K562 (cell line): ENCODE data around the gene ABHD16A. TPM values are rescaled to one million over a fixed set of nuclear protein-coding genes. Genes with fewer than 3 reads are reported as not detected.

Source experiments
- ATAC-seq: fragments of 200-7000 bp; cut with Tn5 transposase; 3 replicates; pipeline ENCODE4 v1.9.1; 2020; ENCODE audit warnings: moderate library complexity
- BruUV-seq: library from RNA; stranded (reverse); fragments of 400-500 nt; replicated peaks from 2 replicates; lab custom pipeline; 2021; lab: Mats Ljungman, UMichigan
- CTCF ChIA-PET: fragments of 300-600 bp; formaldehyde crosslinking; extraction: SDS; loops from one replicate; lab custom pipeline; 2021; ENCODE audit warnings: low intra/inter-chr PET ratio; lab: Yijun Ruan, JAX
- POLR2A ChIA-PET: fragments of 300-600, 350-650 bp; sonication (Branson Sonifier 250); formaldehyde crosslinking; extraction: SDS; loops from one replicate; lab custom pipeline; 2021; ENCODE audit warnings: antibody characterized with exemption, inconsistent platforms; lab: Yijun Ruan, JAX
- DNase-seq, 4 experiments: peaks; one replicate each; pipeline versions ENCODE4 v3.0.0 to v3.0.0-alpha.2; 2011 to 2018; ENCODE audit warnings: low spot score in 3 of 4, mixed read lengths in 3 of 4; ENCODE audit errors: extremely low read depth in 1 of 4
- FAIRE-seq: peaks from 2 replicates; lab custom pipeline; 2011; peaks lifted over from hg19 to GRCh38; lab: Jason Lieb, UNC
- H2AFZ ChIP-seq: 2 replicates; pipeline ENCODE4 v1.6.0; 2011; ENCODE audit warnings: low read depth, low read length, control low read depth, inconsistent platforms
- H3K27ac ChIP-seq: fragments of 200-600 bp; 3 replicates; pipeline ENCODE4 v1.8.0; 2011; ENCODE audit warnings: low read depth, mild to moderate bottlenecking, control low read depth, inconsistent platforms, low read length, moderate library complexity, mixed read lengths; ENCODE audit errors: extremely low read depth
- H3K27me3 ChIP-seq, 2 experiments: fragments of 300-600 bp in 1 of 2; 2 replicates in 1 of 2; 3 replicates in 1 of 2; pipeline versions ENCODE4 v1.6.0 to v1.8.0; 2011; ENCODE audit warnings: inconsistent platforms in 2 of 2, low read length in 2 of 2, mild to moderate bottlenecking in 1 of 2, mixed read lengths in 1 of 2, moderate library complexity in 1 of 2; ENCODE audit not compliant: control insufficient read depth in 2 of 2, insufficient read depth in 2 of 2
- H3K36me3 ChIP-seq: fragments of 300-600 bp; 3 replicates; pipeline ENCODE4 v1.8.0; 2011; ENCODE audit warnings: mild to moderate bottlenecking, low read length, inconsistent platforms; ENCODE audit not compliant: control insufficient read depth, insufficient read depth
- H3K4me1 ChIP-seq, 2 experiments: fragments of 200-600 bp in 1 of 2; replicated peaks in 1 of 2; 2 replicates in 1 of 2; 3 replicates in 1 of 2; pipeline versions ENCODE4 v1.5.1 to v1.8.0; 2011; ENCODE audit warnings: inconsistent platforms in 2 of 2, low read length in 2 of 2, mild to moderate bottlenecking in 1 of 2, mixed read lengths in 1 of 2, moderate library complexity in 1 of 2; ENCODE audit not compliant: control insufficient read depth in 2 of 2, insufficient read depth in 2 of 2
- H3K4me2 ChIP-seq: 2 replicates; pipeline ENCODE4 v1.6.1; 2011; ENCODE audit warnings: low read length, control low read depth, inconsistent platforms, mixed read lengths; ENCODE audit not compliant: insufficient read depth
- H3K4me3 ChIP-seq: fragments of 200-600 bp; sonication (generic), shearing (Covaris generic); 2 replicates; pipeline ENCODE4 v1.5.1; 2016; ENCODE audit warnings: control low read depth, inconsistent platforms
- H3K79me2 ChIP-seq: fragments of 200-600 bp; 3 replicates; pipeline ENCODE4 v1.8.0; 2011; ENCODE audit warnings: low read length, inconsistent platforms; ENCODE audit not compliant: control insufficient read depth, insufficient read depth
- H3K9ac ChIP-seq, 2 experiments: 2 replicates each; pipeline versions ENCODE4 v1.6.0 to v1.6.1; 2011; ENCODE audit warnings: low read depth in 2 of 2, low read length in 2 of 2, control low read depth in 1 of 2, inconsistent platforms in 1 of 2, mild to moderate bottlenecking in 1 of 2, mixed read lengths in 1 of 2; ENCODE audit not compliant: insufficient read depth in 1 of 2
- H3K9me1 ChIP-seq: one replicate; pipeline ENCODE4 v1.6.0; 2011; ENCODE audit warnings: inconsistent platforms, mild to moderate bottlenecking, low read length, moderate library complexity; ENCODE audit not compliant: control insufficient read depth, insufficient read depth
- H3K9me3 ChIP-seq: replicated peaks from 2 replicates; pipeline ENCODE4 v1.5.1; 2011; ENCODE audit warnings: low read depth, low read length, inconsistent platforms; ENCODE audit not compliant: control insufficient read depth, insufficient read depth
- H4K20me1 ChIP-seq: replicated peaks from 2 replicates; pipeline ENCODE4 v1.6.1; 2011; ENCODE audit warnings: low read length, inconsistent platforms, mixed read lengths; ENCODE audit not compliant: control insufficient read depth, insufficient read depth
- ARNT ChIP-seq, 2 experiments: fragments of 450-650 bp; IDR thresholded peaks; 2 replicates each; pipeline ENCODE4 v1.6.1; 2016; ENCODE audit warnings: mild to moderate bottlenecking in 1 of 2
- BRF2 ChIP-seq: IDR thresholded peaks from 3 replicates; pipeline ENCODE4 v1.6.1; 2011; ENCODE audit warnings: borderline replicate concordance, mild to moderate bottlenecking; ENCODE audit not compliant: insufficient read length, insufficient read depth
- CAMTA2 ChIP-seq: fragments of 250-450 bp; sonication (Bioruptor Pico); conservative IDR thresholded peaks from 2 replicates; pipeline ENCODE4 v1.5.1; 2022
- CSDE1 ChIP-seq, 2 experiments: fragments of 450-650 bp; IDR thresholded peaks; 2 replicates each; pipeline ENCODE4 v1.6.1; 2016; ENCODE audit warnings: mild to moderate bottlenecking in 1 of 2
- CTBP1 ChIP-seq: fragments of 450-650 bp; IDR thresholded peaks from 2 replicates; pipeline ENCODE4 v1.6.1; 2016; ENCODE audit warnings: borderline replicate concordance
- E2F4 ChIP-seq: sonication (generic); formaldehyde crosslinking; IDR thresholded peaks from 2 replicates; pipeline ENCODE4 v1.8.0; 2022; ENCODE audit warnings: mild to moderate bottlenecking, low read depth, missing genetic modification reagents
- HCFC1 ChIP-seq: IDR thresholded peaks from 2 replicates; pipeline ENCODE4 v1.6.1; 2012; ENCODE audit warnings: low read depth, low read length, improper control_type of control experiment
- JUN ChIP-seq, 2 experiments: sonication (generic) in 1 of 2; formaldehyde crosslinking in 1 of 2; IDR thresholded peaks; 2 replicates each; pipeline versions ENCODE4 v1.6.1 to v1.8.0; 2012 to 2022; ENCODE audit warnings: borderline replicate concordance in 2 of 2, mild to moderate bottlenecking in 2 of 2, improper control_type of control experiment in 1 of 2, low read depth in 1 of 2, low read length in 1 of 2, missing genetic modification reagents in 1 of 2
- SMARCC2 ChIP-seq: fragments of 450-650 bp; IDR thresholded peaks from 2 replicates; pipeline ENCODE4 v1.6.1; 2017; ENCODE audit warnings: antibody characterized with exemption, moderate library complexity, mild to moderate bottlenecking, low read depth
- SMARCE1 ChIP-seq: fragments of 450-650 bp; IDR thresholded peaks from 2 replicates; pipeline ENCODE4 v1.7.1; 2016; ENCODE audit warnings: mild to moderate bottlenecking
- TRIM24 ChIP-seq, 2 experiments: fragments of 450-650 bp; IDR thresholded peaks; 2 replicates each; pipeline ENCODE4 v1.6.1; 2016
- TSC22D4 ChIP-seq: fragments of 450-650 bp; IDR thresholded peaks from 2 replicates; pipeline ENCODE4 v1.6.1; 2016; ENCODE audit warnings: missing genetic modification characterization, missing biosample characterization, control low read depth
- ZNF124 ChIP-seq: sonication (generic); formaldehyde crosslinking; IDR thresholded peaks from 2 replicates; pipeline ENCODE4 v1.8.1; 2022; ENCODE audit warnings: missing genetic modification reagents
- ZNF143 ChIP-seq: sonication (generic); formaldehyde crosslinking; IDR thresholded peaks from 2 replicates; pipeline ENCODE4 v1.9.0; 2022; ENCODE audit warnings: mild to moderate bottlenecking, missing genetic modification reagents
- ZNF197 ChIP-seq: fragments of 200-800 bp; sonication (Bioruptor generic); IDR thresholded peaks from 2 replicates; pipeline ENCODE4 v1.6.1; 2016; ENCODE audit warnings: low read depth, missing genetic modification characterization, missing compliant biosample characterization
- ZNF217 ChIP-seq: sonication (generic); formaldehyde crosslinking; IDR thresholded peaks from 2 replicates; pipeline ENCODE4 v1.8.0; 2022; ENCODE audit warnings: mild to moderate bottlenecking, missing genetic modification reagents
- ZNF3 ChIP-seq: fragments of 250-450 bp; sonication (Bioruptor Pico); IDR thresholded peaks from 2 replicates; pipeline ENCODE4 v1.5.0; 2021; ENCODE audit warnings: mild to moderate bottlenecking, moderate library complexity
- WGBS: fragments of 100-300 bp; shearing (Covaris generic); methylation state at CpG from one replicate; pipeline ENCODE4 v1.1.6; 2016; ENCODE audit warnings: low coverage, mixed read lengths; ENCODE audit not compliant: insufficient coverage; ENCODE audit errors: missing lambda C conversion rate; 5-methylcytosine and 5-hydroxymethylcytosine counted together
- in situ Hi-C: fragments of 300-500 bp; cut with MboI; formaldehyde crosslinking; loops from 4 replicates; pipeline ENCODE4 v1.15.0; 2018; ENCODE audit warnings: inconsistent platforms, mixed read lengths
- intact Hi-C: fragments of 100-400 bp; cut with micrococcal nuclease; formaldehyde crosslinking; loops from 2 replicates; pipeline ENCODE4 v1.14.2; 2022
- polyA plus RNA-seq, 8 experiments: library from polyadenylated mRNA; depleted of rRNA in 4 of 8; stranded (reverse) in 5 of 8; unstranded in 3 of 8; fragments of >200 nt; fragmentation: Nextera tagmentation in 2 of 8; fragmentation: Illumina TruSeq in 1 of 8; extraction: Ambion mirVana in 2 of 8; extraction: Trizol in 1 of 8; gene quantifications; 2 replicates each; pipeline versions ENCODE4 v1.2.1 to v1.2.3, GENCODE V29; 2011 to 2014; ENCODE audit warnings: inconsistent platforms in 1 of 8, missing spikeins in 1 of 8
- total RNA-seq, 7 experiments: library from RNA; depleted of rRNA in 6 of 7; stranded (reverse); fragments of >200 nt in 6 of 7; fragmentation: Illumina TruSeq in 2 of 7; extraction: Trizol in 2 of 7; gene quantifications; 2 replicates each; pipeline versions ENCODE4 v1.2.1 to v1.2.3, GENCODE V29; 2011 to 2021; ENCODE audit warnings: low replicate concordance in 1 of 7
- TF ChIP-seq, protein P1 (sequence below): fragments of 450-650 bp; formaldehyde crosslinking; IDR thresholded peaks from 2 replicates; pipeline ENCODE4 v1.4.0; 2020; ENCODE audit warnings: mild to moderate bottlenecking, moderate library complexity

ABHD16A gene
- total and polyA plus RNA-seq, 9 of the 15 experiments (the other 6 are each of a cell fraction or from before 2014, with no cell fraction given): 25.8 to 120 (median 81.6) TPM

GRCh38 chr6:31666337-31666965 is 36.7 kb downstream of the ABHD16A start:
- CTCF ChIA-PET: interaction anchor here (0.7 kb wide), 1 partner anchor 10 kb away, joined by 5 read pairs; no protein-coding TSS in a partner anchor
- TF ChIP-seq BRF2 (no peak), CAMTA2 (CRISPR knock-in tag) (no peak), SMARCC2 (0 out of 2 replicates have a peak, but pooled peaks have one; percentile 62), HCFC1 (no peak), ZNF3 (CRISPR knock-in tag) (no peak), SMARCE1 (peak; percentile 74; the same call in 1 of the 2 replicates), E2F4 (CRISPR knock-in tag) (no peak), ARNT (IDR thresholded peaks at IDR 0.05) (peak; percentile 52 to 85; a peak in 2 of 4 replicates), ZNF217 (CRISPR knock-in tag) (no peak), TSC22D4 (tag) (no peak), JUN (IDR thresholded peaks at IDR 0.05; ENCODE audit: borderline replicate concordance, low read depth, low read length) (no peak), JUN (CRISPR knock-in tag; IDR thresholded peaks at IDR 0.05; ENCODE audit: borderline replicate concordance) (no peak), CTBP1 (no peak), ZNF143 (CRISPR knock-in tag) (no peak), ZNF197 (CRISPR knock-in tag) (no peak), ZNF124 (CRISPR knock-in tag) (no peak), TRIM24 (IDR thresholded peaks at IDR 0.05) (0 out of 4 replicates have a peak, but pooled peaks have one; percentile 5 to 26), CSDE1 (IDR thresholded peaks at IDR 0.05) (no peak)
- TF ChIP-seq, protein P1, sequence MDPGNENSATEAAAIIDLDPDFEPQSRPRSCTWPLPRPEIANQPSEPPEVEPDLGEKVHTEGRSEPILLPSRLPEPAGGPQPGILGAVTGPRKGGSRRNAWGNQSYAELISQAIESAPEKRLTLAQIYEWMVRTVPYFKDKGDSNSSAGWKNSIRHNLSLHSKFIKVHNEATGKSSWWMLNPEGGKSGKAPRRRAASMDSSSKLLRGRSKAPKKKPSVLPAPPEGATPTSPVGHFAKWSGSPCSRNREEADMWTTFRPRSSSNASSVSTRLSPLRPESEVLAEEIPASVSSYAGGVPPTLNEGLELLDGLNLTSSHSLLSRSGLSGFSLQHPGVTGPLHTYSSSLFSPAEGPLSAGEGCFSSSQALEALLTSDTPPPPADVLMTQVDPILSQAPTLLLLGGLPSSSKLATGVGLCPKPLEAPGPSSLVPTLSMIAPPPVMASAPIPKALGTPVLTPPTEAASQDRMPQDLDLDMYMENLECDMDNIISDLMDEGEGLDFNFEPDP (CRISPR knock-in tag): 0 out of 2 replicates have a peak, but pooled peaks have one; percentile 54

More at GRCh38 chr6:31666337-31666965, 36.7 kb downstream of the ABHD16A start:
- intact Hi-C loops (loop anchor here (10.0 kb wide), 1 partner anchor 508 kb away; the partner anchor contains the start of genes AGPAT1 and RNF5), in situ Hi-C loops (no loop called here)
- peaks cover 31 to 32% of the 10 kb centered on the region in 2 experiments; a peak in 4 of 5 replicates for H3K4me1 ChIP-seq
- FAIRE-seq: no peak
- WGBS: under 1% methylated on average over 15 of the region's 15 CpGs
- H3K4me2 ChIP-seq: peak overlapping the region; percentile 90
- H3K27me3 ChIP-seq: no peaks in the 10 kb centered on the region
- peak overlapping the region; percentile 66 for H3K4me3 ChIP-seq
- no peak for ATAC-seq
- H3K79me2 ChIP-seq: peaks cover 77% of the 10 kb centered on the region
- no peaks in the 10 kb centered on the region for H3K9me1 ChIP-seq
- H3K27ac ChIP-seq: peak overlapping the region; percentile 97
- peak in 2 of 4 experiments; percentile 37 to 53 for DNase-seq
- BruUV-seq: TSS peak; percentile 44
- peak overlapping the region; percentile 96 to 97 for H3K9ac ChIP-seq
- no peaks in the 10 kb centered on the region for H3K9me3 ChIP-seq
- POLR2A ChIA-PET: interaction anchor here (0.7 to 9.8 kb wide), 14 partner anchors 9 to 178 kb away, joined by 3 to 182 read pairs (median 5); partner anchors contain the start of genes ABHD16A, BAG6, CLIC1 and DDAH2
- H3K36me3 ChIP-seq: peaks cover 76% of the 10 kb centered on the region
- H4K20me1 ChIP-seq: 0 out of 2 replicates have a peak, but pooled peaks cover 3% of the 10 kb centered on the region
- H2AFZ ChIP-seq: peak overlapping the region; percentile 79
